C1 segment of cervical spinal cord (tissue), 14 donors: ENCODE data around the gene AATK.
A peak's percentile ranks its signal among the peaks of the same experiment; 100 is the strongest.

Experiments used
- DNase-seq, 14 donors: peaks; one replicate each; lab custom pipeline; 2025; lab: John Stamatoyannopoulos, UW

Gene AATK, protein sequence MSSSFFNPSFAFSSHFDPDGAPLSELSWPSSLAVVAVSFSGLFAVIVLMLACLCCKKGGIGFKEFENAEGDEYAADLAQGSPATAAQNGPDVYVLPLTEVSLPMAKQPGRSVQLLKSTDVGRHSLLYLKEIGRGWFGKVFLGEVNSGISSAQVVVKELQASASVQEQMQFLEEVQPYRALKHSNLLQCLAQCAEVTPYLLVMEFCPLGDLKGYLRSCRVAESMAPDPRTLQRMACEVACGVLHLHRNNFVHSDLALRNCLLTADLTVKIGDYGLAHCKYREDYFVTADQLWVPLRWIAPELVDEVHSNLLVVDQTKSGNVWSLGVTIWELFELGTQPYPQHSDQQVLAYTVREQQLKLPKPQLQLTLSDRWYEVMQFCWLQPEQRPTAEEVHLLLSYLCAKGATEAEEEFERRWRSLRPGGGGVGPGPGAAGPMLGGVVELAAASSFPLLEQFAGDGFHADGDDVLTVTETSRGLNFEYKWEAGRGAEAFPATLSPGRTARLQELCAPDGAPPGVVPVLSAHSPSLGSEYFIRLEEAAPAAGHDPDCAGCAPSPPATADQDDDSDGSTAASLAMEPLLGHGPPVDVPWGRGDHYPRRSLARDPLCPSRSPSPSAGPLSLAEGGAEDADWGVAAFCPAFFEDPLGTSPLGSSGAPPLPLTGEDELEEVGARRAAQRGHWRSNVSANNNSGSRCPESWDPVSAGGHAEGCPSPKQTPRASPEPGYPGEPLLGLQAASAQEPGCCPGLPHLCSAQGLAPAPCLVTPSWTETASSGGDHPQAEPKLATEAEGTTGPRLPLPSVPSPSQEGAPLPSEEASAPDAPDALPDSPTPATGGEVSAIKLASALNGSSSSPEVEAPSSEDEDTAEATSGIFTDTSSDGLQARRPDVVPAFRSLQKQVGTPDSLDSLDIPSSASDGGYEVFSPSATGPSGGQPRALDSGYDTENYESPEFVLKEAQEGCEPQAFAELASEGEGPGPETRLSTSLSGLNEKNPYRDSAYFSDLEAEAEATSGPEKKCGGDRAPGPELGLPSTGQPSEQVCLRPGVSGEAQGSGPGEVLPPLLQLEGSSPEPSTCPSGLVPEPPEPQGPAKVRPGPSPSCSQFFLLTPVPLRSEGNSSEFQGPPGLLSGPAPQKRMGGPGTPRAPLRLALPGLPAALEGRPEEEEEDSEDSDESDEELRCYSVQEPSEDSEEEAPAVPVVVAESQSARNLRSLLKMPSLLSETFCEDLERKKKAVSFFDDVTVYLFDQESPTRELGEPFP (N-terminal part only)

DNA sequence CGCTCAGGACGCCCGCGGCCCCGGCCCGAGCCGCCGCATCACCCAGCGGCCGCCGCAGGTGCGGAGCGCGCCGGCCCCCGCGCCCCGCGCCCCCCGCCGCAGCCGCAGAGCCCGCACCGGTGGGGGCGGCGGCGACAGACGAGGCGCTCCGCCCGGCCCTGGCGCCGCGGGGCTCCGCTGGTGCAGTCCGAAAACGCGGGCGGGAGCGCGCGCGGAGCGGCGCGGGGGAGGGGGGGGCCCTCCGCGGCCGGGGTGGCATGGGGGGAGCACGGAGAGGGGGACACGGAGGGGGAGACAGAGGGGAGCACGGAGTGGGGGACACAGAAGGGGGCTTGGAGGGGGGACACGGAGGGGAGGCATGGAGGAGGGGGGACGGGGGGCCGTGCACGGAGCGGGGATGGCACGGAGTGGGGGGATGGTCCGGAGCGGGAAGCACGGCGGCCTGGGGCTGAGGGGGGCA is at the start of gene AATK:
Gene AATK, minus strand, starts transcription at position 189 of the 460 bp plus-strand sequence. CDS start 229 bp downstream, outside the sequence.
- peak in 2 of 14 donors; percentile 26 to 40 for DNase-seq

DNA sequence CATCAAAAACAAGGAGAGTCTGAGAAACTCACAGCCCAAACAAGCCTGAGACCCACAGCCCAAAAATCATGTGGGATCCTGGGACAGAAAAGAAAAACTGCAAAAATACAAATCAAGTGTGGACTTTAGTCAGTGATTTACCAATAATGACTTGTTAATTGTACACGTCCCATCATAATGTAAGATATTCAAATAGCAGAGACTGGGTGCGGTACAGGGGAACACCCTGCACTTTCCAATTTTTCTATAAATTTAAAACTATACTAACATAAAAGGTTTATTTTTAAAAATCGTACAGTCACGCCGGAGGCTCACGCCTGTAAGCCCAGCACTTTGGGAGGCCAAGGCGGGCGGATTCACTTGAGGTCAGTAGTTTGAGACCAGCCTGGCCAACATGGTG is 48.0 kb upstream of the AATK start:
- DNase-seq = no peak

DNA sequence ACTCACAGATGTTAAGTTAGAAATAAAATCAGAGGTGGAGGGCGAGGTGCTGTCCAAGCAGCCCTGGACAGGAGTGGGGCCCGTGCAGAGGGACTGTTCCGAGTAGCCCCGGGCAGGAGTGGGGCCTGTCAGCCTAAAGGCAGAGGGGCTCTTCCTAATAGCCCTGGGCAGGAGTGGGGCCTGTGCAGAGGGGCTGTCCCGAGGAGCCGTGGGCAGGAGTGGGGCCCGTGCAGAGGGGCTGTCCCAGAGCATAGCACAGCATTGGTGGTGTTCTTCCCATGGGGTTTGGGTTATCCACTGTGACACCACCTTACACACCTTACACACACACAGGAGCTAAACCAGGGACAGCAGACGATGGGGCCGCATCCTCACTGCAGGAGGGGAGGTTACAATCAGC is 46.3 kb upstream of the AATK start:
- DNase-seq = no peak

DNA sequence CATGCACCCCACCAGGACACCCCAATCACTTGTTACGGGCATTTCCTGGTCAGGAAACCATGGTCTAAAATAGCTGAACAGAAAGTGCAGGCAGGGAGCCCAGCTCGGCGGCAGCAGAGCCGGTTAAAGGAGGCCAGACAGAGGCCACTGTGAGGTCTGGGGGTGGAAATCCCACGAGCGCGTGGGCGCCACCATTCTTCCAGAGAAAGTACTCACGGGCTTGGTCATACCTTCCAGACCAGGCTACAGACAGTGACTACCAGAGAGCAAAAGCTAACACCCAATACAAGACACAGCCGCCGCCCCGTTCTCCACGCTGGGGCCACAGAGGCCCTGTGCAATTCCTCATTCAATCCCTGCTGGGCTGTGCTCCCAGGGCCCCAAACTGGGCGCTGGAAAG is 44.8 kb upstream of the AATK start:
- no peak for DNase-seq

DNA sequence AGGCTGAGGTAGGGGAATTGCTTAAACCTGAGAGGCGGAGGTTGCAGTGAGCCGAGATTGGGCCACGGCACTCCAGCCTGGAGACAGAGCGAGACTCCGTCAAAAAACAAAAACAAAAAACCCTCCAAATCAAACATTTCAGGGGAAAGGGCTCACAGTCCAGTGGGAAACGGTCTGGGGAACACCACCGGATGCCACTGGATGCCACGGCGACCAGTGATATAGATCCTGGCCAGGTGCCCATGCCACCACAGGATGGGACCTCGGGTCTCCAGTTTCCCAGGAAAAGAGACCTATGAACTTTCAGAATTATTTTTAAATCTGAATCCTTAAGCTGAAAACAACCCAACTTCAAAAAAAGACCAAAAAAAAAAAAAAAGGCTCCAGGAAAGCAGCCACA is 44.4 kb upstream of the AATK start:
- no peak for DNase-seq

DNA sequence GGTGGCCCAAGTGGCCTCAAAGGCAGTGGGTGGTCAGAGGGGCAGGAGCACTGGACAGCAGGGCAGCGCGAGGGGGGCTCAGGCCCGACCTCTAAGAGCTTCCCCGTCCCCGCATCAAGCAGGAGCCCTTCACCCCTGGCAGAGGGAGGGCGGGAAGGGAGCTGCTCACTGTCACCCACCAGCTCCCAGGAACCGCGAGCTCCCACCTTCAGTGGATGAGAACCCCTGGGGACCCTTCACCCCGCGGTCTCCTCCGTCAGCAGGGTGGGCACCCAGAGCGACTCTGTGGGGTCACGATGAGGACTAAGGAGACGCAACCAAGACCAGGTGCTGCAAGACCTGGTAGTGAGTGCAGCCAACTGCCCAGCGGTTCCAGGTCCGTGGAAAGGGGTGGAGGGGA is 43.1 kb upstream of the AATK start:
- DNase-seq = no peak

DNA sequence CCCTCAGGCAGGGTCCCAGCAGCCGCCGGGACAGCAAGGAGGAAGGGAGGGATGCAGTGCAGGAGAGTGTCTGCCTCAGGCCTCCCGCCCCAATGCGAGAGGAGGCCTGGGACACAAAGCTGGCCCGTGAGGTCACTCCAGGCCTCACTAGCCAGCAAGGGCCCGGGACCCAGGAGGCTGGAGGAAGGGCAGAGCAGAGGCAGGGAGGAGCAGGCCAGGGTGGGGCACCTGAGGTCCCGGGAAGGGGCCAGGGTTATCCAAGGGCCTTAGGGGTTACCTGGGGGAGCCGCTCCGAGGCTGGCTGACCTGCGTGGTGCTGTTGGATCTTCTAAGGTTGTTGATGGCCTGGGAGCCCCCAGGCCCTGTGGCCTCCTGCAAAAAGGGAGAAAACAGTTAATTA is 42.6 kb upstream of the AATK start:
- no peak for DNase-seq

DNA sequence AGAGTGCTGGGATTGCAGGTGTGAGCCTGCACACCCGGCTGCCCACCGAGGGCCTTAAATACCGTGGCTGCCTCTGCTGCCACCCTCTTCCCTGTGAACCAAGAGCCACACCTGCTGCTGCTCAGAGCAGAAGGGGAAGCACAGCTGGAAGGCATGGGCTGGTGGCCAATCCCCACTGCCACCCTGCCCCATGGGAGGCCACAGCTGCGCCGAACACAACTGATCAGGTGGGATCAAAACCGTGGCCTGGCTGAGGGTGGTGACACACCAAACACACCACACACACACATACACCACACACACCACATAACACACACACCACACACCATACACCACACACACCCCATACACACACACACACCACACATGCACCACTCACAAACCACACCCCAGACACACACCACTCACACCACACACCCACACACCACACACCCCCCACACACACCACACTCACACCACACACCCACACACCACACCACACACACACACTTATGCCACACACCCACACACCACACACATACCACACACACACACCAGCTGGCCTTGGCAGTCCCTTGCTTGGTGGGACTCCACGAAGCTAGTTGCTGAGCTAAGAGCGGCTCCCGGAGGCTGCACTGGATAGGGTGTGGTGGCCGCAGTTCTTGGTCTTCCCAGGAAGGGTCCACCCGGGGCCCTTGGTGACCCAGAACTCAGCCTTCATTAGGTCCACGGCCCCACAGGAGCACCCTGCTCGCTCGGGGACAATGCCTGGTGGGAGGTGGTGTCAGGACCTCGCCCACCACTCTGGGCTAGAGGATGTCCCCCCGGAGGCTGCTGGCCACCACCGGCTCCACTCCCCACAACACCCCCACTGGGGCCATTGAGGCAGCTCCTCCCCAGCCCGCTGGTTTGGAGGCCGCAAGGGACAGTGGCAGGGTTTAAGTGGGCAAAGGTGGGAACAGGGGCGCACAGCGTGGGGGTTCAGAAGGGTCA is 41.9 kb upstream of the AATK start:
- no peak for DNase-seq

DNA sequence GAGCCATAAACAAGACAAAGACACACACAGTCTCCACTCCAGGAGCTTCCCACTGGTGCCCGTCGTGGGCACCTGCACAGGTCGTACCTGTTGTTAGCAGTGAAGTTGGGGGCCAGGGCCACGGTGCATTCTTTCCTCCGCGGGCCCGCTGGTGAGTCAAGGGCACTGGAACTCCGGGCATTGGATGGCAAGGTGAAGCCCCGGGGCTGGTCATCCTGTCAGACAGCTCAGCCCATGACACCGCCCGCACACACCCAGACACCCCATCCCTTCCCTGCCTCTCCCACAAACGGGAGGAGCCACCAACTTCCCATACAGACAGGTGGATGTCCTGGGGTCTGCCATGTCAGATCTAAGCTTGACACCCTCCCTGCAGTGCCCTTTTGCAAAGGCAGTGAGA is 40.6 kb upstream of the AATK start:
- DNase-seq = no peak

DNA sequence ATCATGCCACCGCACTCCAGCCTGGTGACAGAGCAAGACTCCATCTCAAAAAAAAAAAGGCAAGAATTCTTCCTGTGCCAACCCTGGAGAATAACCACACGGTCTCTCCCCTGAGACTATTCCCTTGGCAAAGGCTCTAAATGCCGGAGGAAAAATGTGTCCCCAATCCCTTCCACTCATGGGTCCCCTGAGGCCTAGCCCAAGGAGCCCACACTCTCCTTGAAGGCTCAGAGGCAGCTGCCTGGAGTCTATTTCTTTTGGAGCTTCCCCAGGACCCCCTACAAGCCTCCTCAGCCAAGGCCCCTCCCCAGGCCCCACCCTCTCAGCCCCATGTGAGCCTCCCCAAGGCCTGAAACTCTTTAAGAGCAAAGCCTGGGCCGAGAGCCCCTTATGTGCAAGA is 40.1 kb upstream of the AATK start:
- DNase-seq = no peak

DNA sequence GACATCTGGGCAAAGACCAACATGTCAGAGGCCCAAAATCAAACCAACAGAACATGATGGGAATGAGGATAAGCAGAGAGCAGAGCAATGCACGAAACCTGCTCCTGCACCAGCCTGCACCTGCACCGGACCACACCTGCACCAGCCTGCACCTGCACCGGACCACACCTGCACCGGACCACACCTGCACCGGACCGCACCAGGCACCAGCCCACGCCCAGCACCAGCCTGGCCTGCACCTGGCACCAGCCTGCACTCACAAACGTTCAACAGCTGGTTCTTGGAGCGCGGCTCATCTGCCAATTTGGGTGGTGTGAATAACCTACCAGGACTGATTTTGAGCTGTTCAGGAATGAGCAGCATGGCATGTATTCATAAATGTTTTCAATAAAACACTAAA is 38.6 kb upstream of the AATK start:
- DNase-seq = no peak

DNA sequence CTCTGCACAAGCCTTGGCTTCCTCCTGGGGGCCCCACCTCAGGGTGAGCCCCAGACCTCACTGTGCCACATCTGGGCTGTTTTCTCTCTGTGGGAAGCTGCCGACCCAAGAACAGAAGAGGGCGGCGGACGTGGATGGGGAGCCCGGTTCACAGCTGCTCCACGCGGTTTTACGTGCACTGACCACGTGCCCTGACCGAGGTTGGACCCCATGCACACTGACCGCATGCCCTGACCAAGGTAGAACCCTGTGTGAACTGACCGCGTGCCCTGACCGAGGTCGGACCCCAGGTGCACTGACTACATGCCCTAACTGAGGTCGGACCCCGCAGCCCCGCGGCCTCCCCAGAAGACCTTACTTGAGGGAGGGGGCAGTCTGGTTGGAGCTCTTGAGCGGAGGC is 37.1 kb upstream of the AATK start:
- no peak for DNase-seq

DNA sequence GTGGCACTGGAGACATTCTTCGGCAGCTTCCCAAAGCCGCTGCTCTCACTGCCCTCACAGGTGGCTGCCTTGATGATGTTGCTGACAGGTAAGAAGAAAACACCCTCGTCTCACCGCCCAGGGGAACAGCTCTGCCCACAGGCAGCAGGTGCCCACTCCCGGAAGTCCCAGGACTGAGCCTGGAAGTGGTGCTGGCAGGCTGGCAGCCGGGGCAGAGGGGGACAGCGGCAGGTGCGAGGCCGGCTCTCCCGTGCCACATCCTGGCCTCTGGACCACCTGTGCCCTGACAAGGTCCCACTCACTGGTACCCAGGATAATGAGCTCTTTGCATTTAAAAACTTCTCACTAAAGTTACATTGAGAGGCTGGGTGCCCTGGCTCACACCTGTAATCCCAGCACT is 36.3 kb upstream of the AATK start:
- DNase-seq = no peak

DNA sequence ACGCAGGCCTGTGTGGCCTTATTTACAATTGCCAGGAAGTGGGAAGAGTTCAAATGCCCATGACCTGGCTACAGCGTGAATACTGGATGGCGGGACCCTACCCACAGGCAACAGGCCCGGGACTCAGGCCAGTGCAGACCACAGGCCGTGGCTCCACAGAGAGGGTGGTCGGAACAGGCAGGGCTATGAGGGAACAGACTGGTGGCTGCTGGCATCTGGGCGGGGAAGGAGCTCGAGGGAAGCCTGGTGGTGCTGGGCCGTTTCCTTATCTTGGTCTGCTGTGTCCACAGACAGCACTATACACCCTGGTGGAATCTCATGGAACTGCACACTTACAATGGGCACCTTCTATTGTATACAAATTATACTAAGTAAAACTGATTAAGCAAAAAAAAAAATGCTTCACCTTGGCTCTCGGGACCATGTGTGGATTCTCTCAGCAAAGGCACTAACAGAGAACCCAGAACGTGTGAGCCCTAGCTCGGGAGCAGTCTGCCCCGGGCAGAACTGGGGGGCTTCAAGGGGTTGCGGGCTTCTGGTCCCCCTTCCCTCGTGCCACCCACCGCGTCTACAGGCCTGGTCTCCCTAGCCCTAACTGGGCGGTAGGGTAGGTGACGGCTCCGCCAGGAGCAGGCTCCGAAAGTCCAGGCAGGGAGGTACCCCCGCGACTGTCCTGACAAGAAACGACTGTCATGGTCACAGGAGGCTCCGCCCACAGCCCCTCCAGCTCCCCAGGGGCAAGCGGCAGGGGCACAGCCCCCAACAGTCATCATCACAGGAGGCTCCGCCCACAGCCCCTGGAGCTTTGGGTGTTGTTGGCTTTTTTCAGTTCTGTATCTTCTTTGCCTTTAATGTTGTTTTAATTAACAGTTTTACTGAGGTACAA is 34.9 kb upstream of the AATK start:
- peak in 9 of 14 donors; percentile 6 to 41 (median 21) for DNase-seq

DNA sequence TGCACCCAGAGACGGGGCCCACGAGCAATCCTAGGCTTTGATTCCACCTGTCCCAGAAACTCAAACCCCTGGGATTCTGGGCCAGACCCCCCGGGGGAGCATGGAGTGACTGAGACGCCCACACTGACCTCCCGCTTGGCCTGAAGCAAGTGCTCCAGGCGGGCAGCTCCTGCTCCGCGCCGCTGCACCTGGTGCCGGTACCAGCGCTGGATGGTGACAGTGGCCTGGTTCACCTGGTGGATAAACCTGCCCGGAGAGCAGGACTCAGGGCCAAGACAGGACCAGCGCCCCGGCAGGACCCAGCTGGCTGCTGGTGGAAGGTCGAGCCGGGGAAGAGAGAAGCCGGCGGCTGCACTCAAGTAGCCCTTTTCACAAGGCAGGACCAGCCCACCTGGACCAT is 34.2 kb upstream of the AATK start:
- no peak for DNase-seq

DNA sequence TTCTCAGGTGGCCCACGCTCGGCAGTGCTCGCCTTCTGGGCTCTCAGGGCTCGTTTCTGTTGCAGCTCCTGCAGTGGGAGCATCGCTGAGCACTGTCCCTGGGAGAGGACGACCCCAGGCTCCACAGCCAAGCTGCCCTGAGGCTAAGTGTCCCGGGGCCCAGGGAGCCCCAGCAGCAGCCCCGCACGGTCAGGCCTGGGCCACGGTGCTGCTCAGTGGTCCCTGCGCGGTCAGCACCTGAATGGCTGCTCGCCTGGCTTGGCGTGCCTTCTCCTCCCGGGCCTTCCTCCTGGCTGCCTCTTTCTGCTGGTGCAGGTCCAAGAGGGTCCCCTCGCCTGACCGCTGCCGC is 33.4 kb upstream of the AATK start:
- no peak for DNase-seq

DNA sequence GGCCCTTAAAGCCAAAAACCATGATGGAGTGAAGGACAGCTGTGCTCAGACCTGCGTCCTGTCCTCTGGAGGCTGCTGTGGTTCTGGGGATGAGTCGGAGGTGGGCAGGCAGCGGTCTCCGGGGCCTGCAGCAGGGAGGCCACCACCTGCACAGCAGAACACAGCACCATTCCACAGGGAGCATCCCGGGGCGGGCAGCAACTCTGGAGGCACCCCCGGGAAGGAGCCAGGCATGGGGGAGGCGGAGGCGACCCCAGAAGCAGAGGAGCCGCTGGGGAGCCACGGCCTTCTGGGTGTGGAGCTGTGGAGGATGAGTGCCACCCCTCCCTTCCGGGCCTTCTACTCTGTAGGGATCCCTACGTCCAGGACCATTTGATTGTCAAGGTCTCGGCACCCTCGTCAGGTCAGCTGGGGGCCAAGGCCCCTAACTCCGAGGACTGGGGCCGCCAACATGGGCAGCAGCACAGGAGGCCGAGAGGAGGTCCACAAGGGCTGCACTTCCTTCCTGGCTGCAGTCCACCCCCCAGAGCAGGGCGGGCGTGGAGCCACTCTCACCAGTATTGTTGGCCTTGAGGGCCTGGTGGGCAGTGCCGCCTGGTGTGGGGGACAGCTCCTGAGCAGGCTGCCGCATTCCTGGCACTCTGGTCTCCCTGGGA is 32.9 kb upstream of the AATK start:
- no peak for DNase-seq

DNA sequence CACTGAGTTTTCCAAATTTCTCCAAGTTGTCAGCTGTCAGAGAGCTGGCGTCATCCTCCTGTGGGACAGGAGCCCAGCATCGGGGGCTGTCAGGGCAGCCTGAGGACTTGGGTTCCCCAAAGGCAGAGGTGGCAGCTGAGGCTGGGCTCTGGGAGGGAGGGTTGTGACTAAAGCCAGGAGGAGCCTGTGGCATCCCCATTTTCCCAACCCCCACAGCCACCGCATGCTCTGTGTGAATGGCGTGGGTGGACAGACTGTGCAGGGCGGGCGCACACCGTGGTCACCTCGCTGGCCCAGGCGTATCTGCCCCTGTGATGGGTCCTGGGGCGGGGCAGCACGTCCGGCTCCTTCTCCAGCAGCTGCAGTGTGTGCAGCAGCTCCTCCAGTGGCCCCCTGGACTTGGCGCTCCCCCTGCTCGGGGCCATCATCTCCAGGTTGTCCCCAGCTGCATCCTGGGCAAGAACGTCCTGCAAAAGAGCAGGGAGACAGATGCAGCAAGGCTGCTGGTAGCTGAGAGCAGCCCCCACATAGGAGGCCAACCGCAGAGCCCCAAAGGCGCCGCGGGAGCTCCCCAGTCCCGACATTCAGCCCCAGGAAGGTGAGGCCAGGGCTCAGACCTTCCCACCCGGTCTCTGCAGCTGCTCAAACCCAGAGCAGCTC is 31.9 kb upstream of the AATK start:
- no peak for DNase-seq

DNA sequence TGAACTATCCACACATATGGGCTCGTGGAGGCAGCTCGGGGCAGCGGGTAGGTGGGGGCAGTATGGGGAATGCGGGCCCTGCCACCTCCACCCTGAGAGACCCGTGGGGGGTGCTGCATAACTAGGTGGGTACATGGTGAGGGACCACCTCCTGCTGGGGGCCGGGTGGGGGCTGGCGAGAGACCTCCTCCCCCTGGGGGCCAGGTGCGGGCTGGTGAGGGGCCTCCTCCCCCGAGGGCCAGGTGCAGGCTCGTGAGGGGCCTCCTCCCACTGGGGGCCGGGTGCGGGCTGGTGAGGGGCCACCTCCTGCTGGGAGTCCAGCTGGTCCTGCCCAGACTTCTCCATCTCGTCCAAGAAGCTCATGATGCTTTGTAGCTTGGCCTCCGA is 31.4 kb upstream of the AATK start:
- no peak for DNase-seq
